ENCODE results near the gene HSPB8.
"Not testable (repeated sequence)": the region's sequence is repeated elsewhere in the genome, so short reads cannot be mapped to it uniquely, and the experiment has no call there.

The HSPB8 gene

DNA sequence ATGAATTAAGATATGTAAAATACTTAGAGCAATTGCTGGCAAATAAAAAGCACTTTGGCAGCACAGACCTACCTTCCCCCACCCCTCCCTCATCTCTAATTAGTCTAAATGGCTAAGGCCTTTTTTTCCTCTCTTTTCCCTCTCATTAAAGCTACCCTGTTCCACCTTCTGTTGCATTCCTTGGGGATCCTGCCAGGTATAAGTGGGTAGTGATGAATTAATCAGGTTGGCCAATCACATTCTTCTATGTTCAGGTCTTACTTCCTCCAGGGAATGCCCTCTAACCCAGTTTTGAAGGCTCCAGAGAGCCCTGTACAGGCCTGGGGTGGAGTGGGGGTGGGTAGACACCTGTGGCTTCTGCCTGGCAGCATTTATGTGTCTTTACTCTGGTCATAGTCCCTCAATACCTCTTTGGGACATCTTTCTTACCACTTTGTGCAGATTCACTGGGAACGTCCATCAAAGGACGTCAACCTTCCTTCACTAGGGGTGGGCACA lies 28.4 kb downstream of the HSPB8 start:
- no peak for DNase-seq

DNA sequence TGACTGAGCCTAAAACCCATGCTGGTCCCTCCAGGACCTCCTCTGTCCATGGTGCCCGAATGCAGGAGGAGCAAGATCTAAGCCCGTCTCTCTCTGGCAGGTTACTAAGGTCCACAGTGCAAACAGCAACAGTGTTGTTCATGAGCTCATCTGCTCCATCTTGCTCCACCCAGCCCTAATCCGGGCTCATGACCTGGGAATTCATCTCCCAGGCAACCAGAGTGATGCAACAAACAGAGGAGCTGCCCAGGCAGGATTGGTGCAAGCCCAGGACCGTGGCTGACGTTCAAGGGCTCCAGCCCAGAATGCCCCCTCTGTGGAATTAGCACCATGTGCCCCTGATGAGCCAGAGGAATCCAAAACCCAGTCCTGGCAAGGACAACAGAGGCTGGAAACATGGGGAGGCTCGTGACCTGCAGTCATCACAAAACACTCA lies 29.9 kb downstream of the HSPB8 start:
- no peak for DNase-seq

DNA sequence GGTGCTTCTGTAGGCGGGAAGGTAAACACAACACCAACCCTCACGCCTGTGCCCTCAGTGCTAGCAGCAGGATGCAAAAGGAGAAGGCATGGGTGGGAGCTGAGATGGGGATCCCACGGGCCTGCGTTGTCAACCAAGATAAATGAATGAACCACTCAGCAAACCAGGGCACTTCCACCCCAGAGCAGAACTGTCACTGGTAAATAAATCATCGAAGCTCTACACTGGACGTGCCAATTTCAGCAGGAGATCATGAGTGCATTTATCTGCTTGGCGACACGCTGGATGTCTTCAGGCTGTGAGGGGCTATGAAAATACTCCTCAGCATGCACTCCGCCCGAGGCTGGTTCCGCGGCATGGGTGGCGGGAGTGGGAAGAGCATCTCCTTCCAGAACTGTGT lies 33.2 kb downstream of the HSPB8 start:
- no peak for DNase-seq

DNA sequence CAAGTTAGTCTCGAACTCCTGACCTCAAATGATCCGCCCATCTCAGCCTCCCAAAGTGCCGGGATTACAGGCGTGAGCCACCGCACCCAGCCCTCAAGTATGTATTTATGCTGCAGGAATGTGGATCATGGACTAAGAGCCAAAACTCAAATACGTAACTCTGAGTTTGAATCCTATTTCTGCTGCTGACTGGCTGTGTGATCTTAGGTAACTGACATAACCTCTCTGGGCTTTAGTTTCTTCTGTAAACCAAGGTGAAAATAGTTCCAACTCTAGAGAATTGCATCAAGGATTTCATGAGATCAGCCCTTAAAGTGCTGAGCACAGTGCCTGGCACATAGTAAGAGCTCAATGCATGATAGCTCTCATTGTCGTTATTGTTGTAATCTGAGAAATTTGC lies 37.4 kb downstream of the HSPB8 start:
- no peak for DNase-seq

DNA sequence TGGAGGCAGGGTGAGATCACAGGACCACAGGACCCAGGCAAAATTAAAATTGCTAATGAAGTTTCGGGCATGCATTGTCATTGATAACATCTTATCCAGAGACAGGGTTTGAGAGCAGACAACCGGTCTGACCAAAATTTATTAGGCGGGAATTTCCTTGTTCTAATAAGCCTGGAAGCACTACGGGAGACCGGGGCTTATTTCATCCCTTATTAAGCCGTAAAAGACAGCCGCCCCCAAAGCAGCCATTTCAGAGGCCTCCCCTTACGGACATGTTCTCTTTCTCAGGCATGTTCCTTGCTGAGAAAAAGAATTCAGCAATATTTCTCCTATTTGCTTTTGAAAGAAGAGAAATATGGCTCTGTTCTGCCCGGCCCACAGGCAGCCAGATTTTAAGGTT lies 40.1 kb downstream of the HSPB8 start:
- DNase-seq: not testable (repeated sequence)

DNA sequence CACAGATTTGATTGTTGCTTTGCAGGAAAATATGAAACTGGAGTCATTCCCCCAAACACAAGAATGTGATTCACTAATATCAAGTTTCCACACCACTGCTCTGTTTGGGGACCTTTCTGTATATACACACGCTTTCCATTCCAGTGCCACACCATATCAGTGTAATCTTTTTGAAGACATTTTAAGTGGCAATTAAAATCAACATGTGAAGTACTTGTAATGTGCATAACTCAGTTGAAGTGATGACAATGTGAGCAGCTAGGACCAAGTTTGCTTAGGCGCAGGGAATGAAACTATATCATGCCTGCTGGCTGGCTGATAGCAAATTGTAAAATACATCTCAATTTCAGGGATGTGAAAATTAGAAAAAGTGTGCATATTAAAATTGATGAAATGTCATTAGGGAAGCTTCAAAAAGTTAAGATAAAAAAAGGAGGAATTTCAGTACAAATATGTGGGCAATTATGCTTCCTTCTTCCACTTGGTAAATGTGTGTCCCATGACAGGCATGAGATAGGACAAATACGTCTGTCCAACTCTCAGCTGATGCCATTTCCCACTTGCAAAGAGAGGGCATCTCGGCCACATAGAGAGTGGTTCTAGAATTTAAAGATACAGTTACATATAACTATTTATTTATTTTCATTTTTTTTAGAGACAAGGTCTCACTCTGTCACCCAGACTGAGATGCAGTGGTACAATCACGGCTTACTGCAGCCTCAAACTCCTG lies 43.7 kb downstream of the HSPB8 start:
- DNase-seq: no peak

DNA sequence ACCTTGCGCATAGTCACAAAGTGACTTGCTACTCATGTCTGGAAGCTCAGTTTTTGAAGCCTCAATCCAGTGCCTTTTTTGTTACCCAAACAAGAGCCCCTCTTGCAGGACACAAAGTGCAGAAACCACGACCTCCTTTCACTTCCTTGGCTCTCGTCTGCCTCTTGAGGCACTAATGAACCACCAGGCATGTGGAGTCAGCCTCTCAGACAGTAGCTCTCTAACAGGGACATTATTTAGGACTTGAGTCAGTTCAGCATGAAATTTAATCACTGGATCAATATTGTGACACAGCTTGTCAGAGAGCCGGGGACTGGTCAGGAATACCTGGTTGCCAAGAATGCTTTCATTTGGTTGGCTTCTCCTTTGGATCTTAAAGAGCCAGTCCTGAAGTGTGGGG lies 46.7 kb downstream of the HSPB8 start:
- DNase-seq: no peak

DNA sequence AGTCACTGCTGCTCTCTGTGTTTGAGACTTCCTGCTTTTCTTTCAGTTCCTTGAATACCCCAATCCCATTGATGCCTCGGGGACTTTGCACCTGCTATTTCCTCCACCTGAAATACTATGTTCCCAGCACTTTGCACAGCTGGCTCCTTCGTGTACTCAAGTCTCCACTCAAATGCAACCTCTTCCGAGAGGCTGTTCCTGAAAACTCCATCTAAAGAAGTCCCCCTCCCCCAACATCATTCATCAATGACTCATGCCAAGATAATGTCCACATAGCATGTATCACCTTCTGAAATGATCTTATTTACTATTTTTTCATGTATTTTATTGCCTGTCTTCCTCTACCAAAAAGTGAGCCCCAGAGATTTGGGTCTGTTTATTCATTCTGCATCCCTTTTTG lies 48.6 kb downstream of the HSPB8 start:
- no peak for DNase-seq

DNA sequence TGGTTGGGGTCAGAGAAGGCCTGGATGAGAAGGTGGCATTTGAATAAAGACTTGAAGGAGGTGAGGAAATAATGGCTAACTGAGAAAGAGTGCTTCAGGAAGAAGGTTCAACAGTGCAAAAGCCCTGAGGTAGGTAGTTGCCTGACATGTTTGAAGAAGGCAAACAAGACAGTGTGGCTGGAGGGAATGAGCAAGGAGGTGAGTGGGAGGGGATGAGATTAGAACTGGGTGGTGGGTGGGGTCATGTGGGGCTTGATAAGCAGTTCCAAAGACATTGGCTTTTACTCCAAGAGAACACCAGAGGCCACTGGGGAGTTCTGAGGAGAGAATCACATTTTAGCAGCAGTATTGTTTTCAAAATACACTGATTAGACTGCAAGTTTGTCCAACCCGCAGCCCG lies 50.5 kb downstream of the HSPB8 start:
- no peak for DNase-seq

DNA sequence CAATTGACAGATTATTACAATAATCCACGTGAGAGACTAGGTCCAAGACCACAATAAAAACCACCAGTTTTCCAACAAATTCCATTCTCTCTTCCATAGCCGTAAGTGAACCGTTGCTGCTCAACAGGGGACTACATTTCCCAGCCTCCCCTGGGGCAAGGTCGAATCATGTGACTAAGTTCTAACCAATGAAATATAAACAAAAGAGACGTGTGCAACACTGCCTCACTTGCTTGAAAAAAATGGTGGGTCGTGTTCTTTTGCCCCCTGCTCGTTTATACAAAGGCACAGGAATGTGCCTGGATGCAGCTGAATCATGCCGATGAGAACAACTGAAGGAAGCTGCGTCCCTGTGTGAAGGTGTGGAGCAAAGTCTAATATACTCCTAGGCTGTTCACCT lies 51.1 kb downstream of the HSPB8 start:
- no peak for DNase-seq

DNA sequence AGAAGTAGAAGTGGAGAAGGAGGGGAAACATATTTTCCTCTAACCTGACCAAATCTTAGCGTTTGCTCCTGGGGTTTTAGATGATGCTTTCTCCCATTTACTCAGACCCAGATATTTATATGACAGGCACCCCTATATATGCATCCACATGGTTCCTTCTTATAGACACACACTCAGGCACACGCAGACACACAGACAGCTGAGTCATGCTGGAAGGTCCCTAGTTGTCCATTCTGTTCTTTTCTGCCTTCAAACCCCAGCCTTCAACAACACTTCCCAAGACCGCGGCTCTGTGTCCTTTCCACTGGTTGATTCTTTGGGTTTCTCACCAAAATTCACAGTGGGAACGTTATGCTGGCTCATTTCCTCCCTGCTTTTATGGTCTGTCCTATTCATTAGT lies 52.1 kb downstream of the HSPB8 start:
- no peak for DNase-seq

DNA sequence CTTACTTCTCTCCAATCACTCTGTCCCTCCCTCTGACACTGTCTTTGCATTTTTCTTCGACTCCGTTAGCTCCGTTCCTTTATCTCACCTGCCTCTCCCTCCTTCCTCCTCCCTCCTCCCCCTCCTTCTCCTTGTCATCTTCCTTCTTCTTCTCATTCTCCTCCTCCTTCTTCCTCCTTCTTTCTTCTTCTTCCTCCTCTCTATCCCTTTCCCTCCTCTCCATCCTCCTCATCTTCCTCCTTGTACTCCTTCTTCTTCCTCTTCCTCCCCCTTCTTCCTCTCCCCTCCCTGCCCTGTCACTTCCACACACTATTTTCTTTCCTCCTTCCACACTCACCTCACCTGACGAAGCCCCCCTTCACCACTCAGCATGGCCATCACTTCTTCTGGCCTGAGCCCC lies 53.0 kb downstream of the HSPB8 start:
- no peak for DNase-seq

DNA sequence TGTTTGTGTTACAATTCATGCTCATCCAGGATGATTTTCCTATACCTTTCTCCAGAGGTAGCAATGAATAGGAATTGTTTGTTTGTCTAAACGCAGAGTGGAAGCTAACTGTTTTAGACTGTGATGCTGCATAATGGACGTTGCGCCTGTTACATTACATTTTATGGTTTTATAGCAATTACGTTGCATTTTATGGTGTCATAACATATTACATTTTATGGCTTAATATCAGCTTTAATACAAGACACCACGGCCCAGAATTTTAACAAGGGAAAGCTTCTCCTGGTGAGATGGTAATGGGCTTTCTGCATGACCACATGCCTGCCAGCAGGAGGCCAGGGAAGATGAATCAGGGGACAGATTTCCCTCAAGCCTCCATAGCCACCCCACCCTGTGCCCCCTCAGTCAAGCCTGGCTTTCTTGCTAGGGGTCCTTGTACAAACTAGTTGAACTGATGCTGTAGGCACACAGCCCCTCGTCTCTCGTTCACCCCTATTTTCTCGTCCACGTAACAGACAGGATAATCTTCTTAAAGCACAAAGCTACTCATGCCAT lies 56.5 kb downstream of the HSPB8 start:
- DNase-seq: no peak

DNA sequence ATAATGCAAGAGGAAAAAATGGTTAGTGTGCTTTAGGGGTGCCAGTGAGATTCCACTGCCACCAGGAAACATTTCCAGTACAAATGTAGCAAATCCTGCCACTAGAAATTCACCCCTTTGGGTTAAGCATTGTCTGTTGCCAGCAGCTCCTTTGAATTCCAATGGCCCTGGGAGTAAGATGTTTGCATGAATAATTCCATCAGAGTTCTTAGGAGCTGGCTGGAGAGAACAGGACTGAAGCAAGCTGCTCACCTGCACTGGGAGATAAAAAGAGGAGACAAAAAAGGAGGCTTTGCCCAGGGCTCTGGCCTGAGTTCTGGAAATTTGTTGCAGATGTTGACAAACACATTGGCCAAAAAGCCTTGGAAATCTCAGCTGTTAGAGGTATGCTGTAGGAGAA lies 57.6 kb downstream of the HSPB8 start:
- no peak for DNase-seq

DNA sequence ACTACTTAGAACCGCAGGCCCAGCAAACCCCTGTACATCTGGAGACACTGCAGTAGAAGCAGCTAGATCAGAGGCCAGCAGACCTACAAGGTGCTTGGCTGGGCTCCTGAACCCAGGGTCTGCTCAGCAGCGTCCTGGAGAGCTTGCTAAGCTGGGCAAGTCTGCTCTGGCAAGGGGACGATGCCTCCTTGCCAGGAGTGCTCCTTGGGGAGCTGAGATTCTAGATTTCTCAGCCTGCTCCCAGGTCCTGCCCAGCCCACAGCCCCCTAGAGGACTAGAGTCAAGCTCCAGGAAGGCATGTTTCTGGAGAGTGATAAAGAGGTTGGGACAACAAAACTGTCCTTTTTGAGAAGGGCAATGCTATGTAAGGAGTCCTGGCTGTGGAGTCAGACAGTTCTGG lies 60.3 kb downstream of the HSPB8 start:
- DNase-seq: no peak

DNA sequence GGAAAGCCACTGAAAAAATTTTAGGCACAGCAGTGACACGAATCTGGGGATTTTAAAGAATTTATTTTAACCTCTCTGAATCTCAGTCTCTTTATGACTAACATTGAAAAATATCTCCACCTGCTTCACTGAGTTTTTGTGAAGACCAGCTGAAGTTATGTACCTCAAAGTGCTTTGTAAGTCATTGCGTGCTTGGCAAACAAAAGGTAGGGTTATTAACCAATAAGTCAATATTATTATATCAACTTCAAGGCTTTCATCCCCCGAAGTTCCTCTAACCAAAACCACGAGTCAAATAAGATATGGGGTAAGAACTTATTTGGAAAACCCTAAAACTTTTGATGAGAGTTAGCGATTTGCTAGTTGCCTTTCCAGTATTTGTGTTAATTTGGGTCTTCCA lies 62.3 kb downstream of the HSPB8 start:
- DNase-seq: no peak

DNA sequence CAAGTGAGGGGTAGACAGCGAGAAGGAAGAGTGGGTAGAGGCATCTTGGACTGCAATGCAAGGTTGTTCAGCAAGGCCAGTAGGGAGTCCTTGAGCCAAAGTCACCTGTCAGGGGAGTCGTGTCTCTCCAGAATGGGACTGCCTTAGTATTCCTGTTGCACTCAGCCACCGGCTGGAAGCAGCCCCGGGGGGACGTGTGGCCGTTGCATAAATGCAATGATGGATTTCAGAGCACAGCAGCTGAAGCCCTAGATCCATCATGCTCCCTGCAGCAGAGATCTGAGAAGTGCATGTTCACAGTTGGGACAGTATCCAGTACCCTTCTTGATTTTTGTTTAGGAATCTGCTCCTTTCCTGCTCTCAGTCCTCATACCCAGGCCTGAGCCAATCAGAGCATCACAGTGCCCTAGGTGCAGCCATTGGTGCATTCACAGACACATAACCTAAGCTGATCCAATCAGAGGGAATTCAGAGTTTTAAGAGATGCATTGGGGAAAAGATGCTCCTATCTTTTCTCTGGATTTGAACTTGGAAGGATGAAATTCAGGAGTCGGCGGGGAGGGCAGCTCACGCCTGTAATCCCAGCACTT lies 62.9 kb downstream of the HSPB8 start:
- no peak for DNase-seq

Data from NCI-H2081 treated with DMSO at 0.1 percent for 48 hours (cell line).